ENCODE data around the gene PDC.

GRCh38 chr1:186421446-186421845 lies 39.5 kb downstream of the PDC start:
- TF ChIP-seq PHF8 (IDR thresholded peaks at IDR 0.05; ENCODE audit: borderline replicate concordance, low read depth): no peak
- no peak for TF ChIP-seq JUN (IDR thresholded peaks at IDR 0.05)
- TF ChIP-seq ZC3H11A (IDR thresholded peaks at IDR 0.05): no peak
- no peak for TF ChIP-seq SMC3 (IDR thresholded peaks at IDR 0.05)
- TF ChIP-seq HMGXB4 (CRISPR knock-in tag; IDR thresholded peaks at IDR 0.05; ENCODE audit: borderline replicate concordance): no peak
- no peak for TF ChIP-seq CTCF (IDR thresholded peaks at IDR 0.05)
- no peak for TF ChIP-seq RAD21 (conservative IDR thresholded peaks at IDR 0.05 in 1 of 2, IDR thresholded peaks at IDR 0.05 in 1 of 2)
